ENCODE results near the gene TBX10.

DNA sequence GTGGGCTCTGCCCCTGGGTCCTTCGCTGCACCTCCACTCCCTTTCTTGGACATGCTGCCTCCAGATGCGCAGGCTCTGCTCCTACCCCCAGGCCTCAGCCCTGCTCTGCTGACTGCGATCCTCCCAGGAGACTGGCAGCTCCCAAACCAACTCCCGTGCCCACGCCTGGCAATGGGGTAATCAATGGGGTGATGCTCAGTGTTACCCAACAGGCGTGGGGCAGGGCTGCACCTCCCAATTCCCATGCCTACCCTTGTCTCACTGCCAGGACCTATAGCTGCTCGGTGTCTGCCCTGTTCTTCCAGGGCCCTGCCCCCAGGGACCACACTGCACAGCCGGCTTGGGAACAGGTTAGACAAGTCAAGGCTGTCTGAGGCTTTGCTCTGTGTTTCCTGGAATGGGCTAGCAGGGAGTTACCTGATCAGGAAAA lies 34.9 kb upstream of the TBX10 start, which contains the start of gene ALDH3B2:
- TF ChIP-seq, protein P1, sequence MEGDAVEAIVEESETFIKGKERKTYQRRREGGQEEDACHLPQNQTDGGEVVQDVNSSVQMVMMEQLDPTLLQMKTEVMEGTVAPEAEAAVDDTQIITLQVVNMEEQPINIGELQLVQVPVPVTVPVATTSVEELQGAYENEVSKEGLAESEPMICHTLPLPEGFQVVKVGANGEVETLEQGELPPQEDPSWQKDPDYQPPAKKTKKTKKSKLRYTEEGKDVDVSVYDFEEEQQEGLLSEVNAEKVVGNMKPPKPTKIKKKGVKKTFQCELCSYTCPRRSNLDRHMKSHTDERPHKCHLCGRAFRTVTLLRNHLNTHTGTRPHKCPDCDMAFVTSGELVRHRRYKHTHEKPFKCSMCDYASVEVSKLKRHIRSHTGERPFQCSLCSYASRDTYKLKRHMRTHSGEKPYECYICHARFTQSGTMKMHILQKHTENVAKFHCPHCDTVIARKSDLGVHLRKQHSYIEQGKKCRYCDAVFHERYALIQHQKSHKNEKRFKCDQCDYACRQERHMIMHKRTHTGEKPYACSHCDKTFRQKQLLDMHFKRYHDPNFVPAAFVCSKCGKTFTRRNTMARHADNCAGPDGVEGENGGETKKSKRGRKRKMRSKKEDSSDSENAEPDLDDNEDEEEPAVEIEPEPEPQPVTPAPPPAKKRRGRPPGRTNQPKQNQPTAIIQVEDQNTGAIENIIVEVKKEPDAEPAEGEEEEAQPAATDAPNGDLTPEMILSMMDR (IDR thresholded peaks at IDR 0.05): no peak
- TF ChIP-seq POLR2AphosphoS5 (IDR thresholded peaks at IDR 0.05): peak in 2 of 3 donors; percentile 78 to 90
- no peak for TF ChIP-seq POLR2A (IDR thresholded peaks at IDR 0.05)
